ENCODE results near the gene NOX3.
A peak's percentile ranks its signal among the peaks of the same experiment; 100 is the strongest.

NOX3 gene

GRCh38 chr6:155422635-155423034 lies 33.0 kb downstream of the NOX3 start:
- Histone ChIP-seq H3K27me3 (replicated peaks in 2 of 5; ENCODE audit: control insufficient read depth in 4 of 5, insufficient read depth in 5 of 5, low read length in 4 of 5) (no peaks in the 10 kb centered on the region), H3K9me3 (ENCODE audit: control extremely low read depth in 1 of 5, control insufficient read depth in 4 of 5, insufficient read depth in 2 of 5, low read depth in 1 of 5, low read length in 4 of 5) (no peaks in the 10 kb centered on the region), H3K4me1 (ENCODE audit: control extremely low read depth in 1 of 4, control insufficient read depth in 4 of 4, insufficient read depth in 4 of 4, low read length in 3 of 4) (peaks cover 15 to 18% (median 16%) of the 10 kb centered on the region in 4 experiments), H3K27ac (ENCODE audit: insufficient read depth in 1 of 2, low read depth in 1 of 2, low read length in 2 of 2, poor library complexity in 1 of 2, severe bottlenecking in 2 of 2) (no peak overlapping the region), H3K4me3 (ENCODE audit: control insufficient read depth in 1 of 7, extremely low read depth in 1 of 7, insufficient read depth in 4 of 7, low read depth in 2 of 7, low read length in 6 of 7) (no peak overlapping the region), H3K36me3 (ENCODE audit: control insufficient read depth in 4 of 4, insufficient read depth in 4 of 4, low read length in 3 of 4) (no peaks in the 10 kb centered on the region)
- WGBS (ENCODE audit: insufficient coverage) = 98% methylated on average over 10 of the region's 10 CpGs
- ChIA-PET CTCF (interaction anchor here (0.8 kb wide), 1 partner anchor 83 kb away, joined by 3 read pairs; no protein-coding TSS in a partner anchor), POLR2A (no interaction called here)
- DNase-seq = no peak

- DNase-seq = no peak
- H3K4me1 ChIP-seq (ENCODE audit: control extremely low read depth in 1 of 4, control insufficient read depth in 4 of 4, insufficient read depth in 4 of 4, low read length in 3 of 4) = peaks cover 16 to 24% (median 19%) of the 10 kb centered on the region in 4 experiments
- H3K27me3 ChIP-seq (replicated peaks in 2 of 5; ENCODE audit: control insufficient read depth in 4 of 5, insufficient read depth in 5 of 5, low read length in 4 of 5) = no peaks in the 10 kb centered on the region
- no peaks in the 10 kb centered on the region for H3K36me3 ChIP-seq (ENCODE audit: control insufficient read depth in 4 of 4, insufficient read depth in 4 of 4, low read length in 3 of 4)
- ChIA-PET CTCF (interaction anchor here (2.1 kb wide), 1 partner anchor 9 kb away, joined by 6 read pairs; no protein-coding TSS in a partner anchor), POLR2A (no interaction called here)
- WGBS (ENCODE audit: insufficient coverage) = 100% methylated on average over 1 of the region's 2 CpGs
- no peak overlapping the region for H3K4me3 ChIP-seq (ENCODE audit: control insufficient read depth in 1 of 7, extremely low read depth in 1 of 7, insufficient read depth in 4 of 7, low read depth in 2 of 7, low read length in 6 of 7)
- H3K27ac ChIP-seq (ENCODE audit: insufficient read depth in 1 of 2, low read depth in 1 of 2, low read length in 2 of 2, poor library complexity in 1 of 2, severe bottlenecking in 2 of 2) = no peak overlapping the region
- H3K9me3 ChIP-seq (ENCODE audit: control extremely low read depth in 1 of 5, control insufficient read depth in 4 of 5, insufficient read depth in 2 of 5, low read depth in 1 of 5, low read length in 4 of 5) = no peaks in the 10 kb centered on the region
Measured at GRCh38 chr6:155420492-155420891, 35.1 kb downstream of the NOX3 start.

- H3K4me3 ChIP-seq (ENCODE audit: control insufficient read depth in 1 of 7, extremely low read depth in 1 of 7, insufficient read depth in 4 of 7, low read depth in 2 of 7, low read length in 6 of 7) = no peak overlapping the region
- CTCF ChIA-PET = interaction anchor here (2.0 to 2.1 kb wide), 2 partner anchors 10 to 18 kb away, joined by 6 to 7 read pairs; no protein-coding TSS in a partner anchor
Measured at GRCh38 chr6:155419161-155419560, 36.5 kb downstream of the NOX3 start.

GRCh38 chr6:155418017-155418761 lies 37.5 kb downstream of the NOX3 start:
- CTCF ChIA-PET = interaction anchor here (2.0 to 2.1 kb wide), 2 partner anchors 11 to 19 kb away, joined by 6 to 7 read pairs; no protein-coding TSS in a partner anchor
- Histone ChIP-seq H3K36me3 (ENCODE audit: control insufficient read depth in 4 of 4, insufficient read depth in 4 of 4, low read length in 3 of 4) (no peaks in the 10 kb centered on the region), H3K4me1 (ENCODE audit: control extremely low read depth in 1 of 4, control insufficient read depth in 4 of 4, insufficient read depth in 4 of 4, low read length in 3 of 4) (peaks cover 16 to 24% (median 19%) of the 10 kb centered on the region in 4 experiments), H3K9me3 (ENCODE audit: control extremely low read depth in 1 of 5, control insufficient read depth in 4 of 5, insufficient read depth in 2 of 5, low read depth in 1 of 5, low read length in 4 of 5) (no peaks in the 10 kb centered on the region), H3K4me3 (ENCODE audit: control insufficient read depth in 1 of 7, extremely low read depth in 1 of 7, insufficient read depth in 4 of 7, low read depth in 2 of 7, low read length in 6 of 7) (peak overlapping the region in 6 of 7 experiments; percentile 30 to 72 (median 38)), H3K27ac (ENCODE audit: insufficient read depth in 1 of 2, low read depth in 1 of 2, low read length in 2 of 2, poor library complexity in 1 of 2, severe bottlenecking in 2 of 2) (peak overlapping the region; percentile 82 to 91), H3K27me3 (replicated peaks in 2 of 5; ENCODE audit: control insufficient read depth in 4 of 5, insufficient read depth in 5 of 5, low read length in 4 of 5) (no peaks in the 10 kb centered on the region)
- 0% methylated on average over 3 of the region's 9 CpGs for WGBS (ENCODE audit: insufficient coverage)
- DNase-seq = peak; percentile 85 to 96 (median 96)
- POLR2A ChIA-PET = no interaction called here

More at GRCh38 chr6:155419161-155419560, 36.5 kb downstream of the NOX3 start:
- 100% methylated on average over 3 of the region's 4 CpGs for WGBS (ENCODE audit: insufficient coverage)
- H3K27me3 ChIP-seq (replicated peaks in 2 of 5; ENCODE audit: control insufficient read depth in 4 of 5, insufficient read depth in 5 of 5, low read length in 4 of 5) = no peaks in the 10 kb centered on the region
- H3K27ac ChIP-seq (ENCODE audit: insufficient read depth in 1 of 2, low read depth in 1 of 2, low read length in 2 of 2, poor library complexity in 1 of 2, severe bottlenecking in 2 of 2) = peak overlapping the region in 1 of 2 experiments; percentile 1
- no peaks in the 10 kb centered on the region for H3K9me3 ChIP-seq (ENCODE audit: control extremely low read depth in 1 of 5, control insufficient read depth in 4 of 5, insufficient read depth in 2 of 5, low read depth in 1 of 5, low read length in 4 of 5)
- H3K36me3 ChIP-seq (ENCODE audit: control insufficient read depth in 4 of 4, insufficient read depth in 4 of 4, low read length in 3 of 4) = no peaks in the 10 kb centered on the region
- peaks cover 16 to 24% (median 19%) of the 10 kb centered on the region in 4 experiments for H3K4me1 ChIP-seq (ENCODE audit: control extremely low read depth in 1 of 4, control insufficient read depth in 4 of 4, insufficient read depth in 4 of 4, low read length in 3 of 4)
- POLR2A ChIA-PET = no interaction called here
- DNase-seq = no peak

- peaks cover 16 to 24% (median 19%) of the 10 kb centered on the region in 4 experiments for H3K4me1 ChIP-seq (ENCODE audit: control extremely low read depth in 1 of 4, control insufficient read depth in 4 of 4, insufficient read depth in 4 of 4, low read length in 3 of 4)
- CTCF ChIA-PET = interaction anchor here (2.0 kb wide), 1 partner anchor 20 kb away, joined by 7 read pairs; no protein-coding TSS in a partner anchor
- peak overlapping the region; percentile 82 to 91 for H3K27ac ChIP-seq (ENCODE audit: insufficient read depth in 1 of 2, low read depth in 1 of 2, low read length in 2 of 2, poor library complexity in 1 of 2, severe bottlenecking in 2 of 2)
- POLR2A ChIA-PET = no interaction called here
- no peaks in the 10 kb centered on the region for H3K9me3 ChIP-seq (ENCODE audit: control extremely low read depth in 1 of 5, control insufficient read depth in 4 of 5, insufficient read depth in 2 of 5, low read depth in 1 of 5, low read length in 4 of 5)
- WGBS (ENCODE audit: insufficient coverage) = 92% methylated on average over 2 of the region's 3 CpGs
- DNase-seq = peak in 2 of 3 donors; percentile 25 to 40
- H3K36me3 ChIP-seq (ENCODE audit: control insufficient read depth in 4 of 4, insufficient read depth in 4 of 4, low read length in 3 of 4) = no peaks in the 10 kb centered on the region
- peak overlapping the region in 1 of 7 experiments; percentile 72 for H3K4me3 ChIP-seq (ENCODE audit: control insufficient read depth in 1 of 7, extremely low read depth in 1 of 7, insufficient read depth in 4 of 7, low read depth in 2 of 7, low read length in 6 of 7)
- H3K27me3 ChIP-seq (replicated peaks in 2 of 5; ENCODE audit: control insufficient read depth in 4 of 5, insufficient read depth in 5 of 5, low read length in 4 of 5) = no peaks in the 10 kb centered on the region
Measured at GRCh38 chr6:155417454-155417853, 38.2 kb downstream of the NOX3 start.

- H3K27me3 ChIP-seq (replicated peaks in 2 of 5; ENCODE audit: control insufficient read depth in 4 of 5, insufficient read depth in 5 of 5, low read length in 4 of 5) = no peaks in the 10 kb centered on the region
- no peaks in the 10 kb centered on the region for H3K9me3 ChIP-seq (ENCODE audit: control extremely low read depth in 1 of 5, control insufficient read depth in 4 of 5, insufficient read depth in 2 of 5, low read depth in 1 of 5, low read length in 4 of 5)
- POLR2A ChIA-PET = no interaction called here
- 100% methylated on average over 4 of the region's 4 CpGs for WGBS (ENCODE audit: insufficient coverage)
- CTCF ChIA-PET = interaction anchor here (1.2 kb wide), 1 partner anchor 11 kb away, joined by 3 read pairs; no protein-coding TSS in a partner anchor
- no peak overlapping the region for H3K4me3 ChIP-seq (ENCODE audit: control insufficient read depth in 1 of 7, extremely low read depth in 1 of 7, insufficient read depth in 4 of 7, low read depth in 2 of 7, low read length in 6 of 7)
- DNase-seq = no peak
- peaks cover 16 to 24% (median 19%) of the 10 kb centered on the region in 4 experiments for H3K4me1 ChIP-seq (ENCODE audit: control extremely low read depth in 1 of 4, control insufficient read depth in 4 of 4, insufficient read depth in 4 of 4, low read length in 3 of 4)
- no peaks in the 10 kb centered on the region for H3K36me3 ChIP-seq (ENCODE audit: control insufficient read depth in 4 of 4, insufficient read depth in 4 of 4, low read length in 3 of 4)
- H3K27ac ChIP-seq (ENCODE audit: insufficient read depth in 1 of 2, low read depth in 1 of 2, low read length in 2 of 2, poor library complexity in 1 of 2, severe bottlenecking in 2 of 2) = no peak overlapping the region
Measured at GRCh38 chr6:155415953-155416352, 39.7 kb downstream of the NOX3 start.

GRCh38 chr6:155414049-155414448 lies 41.6 kb downstream of the NOX3 start:
- Histone ChIP-seq H3K27ac (ENCODE audit: insufficient read depth in 1 of 2, low read depth in 1 of 2, low read length in 2 of 2, poor library complexity in 1 of 2, severe bottlenecking in 2 of 2) (no peak overlapping the region), H3K4me1 (ENCODE audit: control extremely low read depth in 1 of 4, control insufficient read depth in 4 of 4, insufficient read depth in 4 of 4, low read length in 3 of 4) (peaks cover 12 to 19% (median 15%) of the 10 kb centered on the region in 4 experiments), H3K4me3 (ENCODE audit: control insufficient read depth in 1 of 7, extremely low read depth in 1 of 7, insufficient read depth in 4 of 7, low read depth in 2 of 7, low read length in 6 of 7) (no peak overlapping the region), H3K27me3 (replicated peaks in 2 of 5; ENCODE audit: control insufficient read depth in 4 of 5, insufficient read depth in 5 of 5, low read length in 4 of 5) (no peaks in the 10 kb centered on the region), H3K36me3 (ENCODE audit: control insufficient read depth in 4 of 4, insufficient read depth in 4 of 4, low read length in 3 of 4) (no peaks in the 10 kb centered on the region), H3K9me3 (ENCODE audit: control extremely low read depth in 1 of 5, control insufficient read depth in 4 of 5, insufficient read depth in 2 of 5, low read depth in 1 of 5, low read length in 4 of 5) (no peaks in the 10 kb centered on the region)
- CTCF ChIA-PET = no interaction called here
- WGBS (ENCODE audit: insufficient coverage) = 100% methylated on average over 3 of the region's 3 CpGs
- POLR2A ChIA-PET = no interaction called here
- DNase-seq = no peak
